ENCODE data around the gene GRXCR2.
"Not testable (repeated sequence)": the region's sequence is repeated elsewhere in the genome, so short reads cannot be mapped to it uniquely, and the experiment has no call there.

The GRXCR2 gene, protein sequence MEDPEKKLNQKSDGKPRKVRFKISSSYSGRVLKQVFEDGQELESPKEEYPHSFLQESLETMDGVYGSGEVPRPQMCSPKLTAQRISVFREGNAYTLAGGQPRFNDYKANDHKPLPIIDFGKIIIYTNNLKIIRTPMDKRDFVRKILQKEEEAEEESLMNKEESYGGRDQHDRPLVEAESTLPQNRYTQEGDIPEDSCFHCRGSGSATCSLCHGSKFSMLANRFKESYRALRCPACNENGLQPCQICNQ

DNA sequence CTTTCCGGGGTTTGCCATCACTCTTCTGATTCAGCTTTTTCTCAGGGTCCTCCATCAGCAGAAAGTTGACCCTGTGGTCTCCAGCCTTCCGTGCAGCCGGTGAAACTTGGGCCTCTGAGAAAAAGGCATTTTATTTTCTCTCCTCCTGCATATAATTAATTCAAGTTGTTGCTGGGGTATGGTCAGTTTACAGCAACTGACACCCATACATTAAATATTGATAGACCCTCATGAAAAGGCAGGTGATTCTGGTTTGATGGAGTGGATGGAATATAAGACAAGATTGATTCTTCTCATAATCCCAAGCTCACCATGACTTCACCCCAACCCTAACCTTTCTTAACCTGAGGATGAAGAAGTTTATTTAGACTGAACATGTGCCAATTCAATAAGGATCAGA, at the start of gene GRXCR2:
Gene GRXCR2 (minus strand): TSS at position 101 of the 400 bp plus-strand sequence. CDS start 46 bp downstream, at position 55.
- DNase-seq = no peak

DNA sequence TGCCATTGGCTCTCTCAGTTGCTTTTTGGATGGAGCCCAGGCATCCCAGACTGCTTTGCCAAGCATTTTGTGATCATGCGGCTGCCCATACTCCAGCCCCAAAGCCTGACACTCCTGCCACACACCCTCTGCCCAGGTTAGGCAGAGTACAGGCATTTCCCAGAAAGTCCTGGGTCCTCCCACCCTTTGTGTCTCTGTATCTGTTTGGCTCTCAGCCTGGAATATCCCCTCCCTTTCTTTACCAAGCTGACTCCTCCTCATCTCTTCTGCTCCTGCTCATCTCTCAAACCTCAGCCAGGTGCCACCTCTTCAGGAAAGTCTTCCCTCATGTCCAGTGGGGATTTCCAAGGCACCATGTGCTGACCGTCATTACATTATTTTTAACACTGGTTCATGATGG, 49.2 kb upstream of the GRXCR2 start:
- DNase-seq = no peak

DNA sequence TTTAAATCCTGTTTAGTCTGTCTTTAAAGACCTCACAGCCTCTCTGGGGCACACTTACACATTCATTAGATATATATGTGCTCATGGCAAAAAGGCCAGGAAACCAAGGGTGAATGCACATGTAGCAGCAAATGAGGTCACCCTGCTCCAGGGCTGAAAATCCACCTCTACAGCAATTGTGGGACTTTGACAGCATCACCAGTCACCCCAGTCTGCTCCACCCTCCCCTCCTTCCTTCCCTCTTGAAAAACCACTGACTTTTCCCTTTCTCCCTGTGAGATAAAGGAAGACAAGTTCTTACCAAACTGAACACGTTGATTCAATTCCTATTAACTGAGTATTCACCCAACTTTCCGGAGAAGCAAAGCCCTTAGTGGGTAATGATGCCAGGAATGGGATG, 48.4 kb upstream of the GRXCR2 start:
- DNase-seq = no peak

DNA sequence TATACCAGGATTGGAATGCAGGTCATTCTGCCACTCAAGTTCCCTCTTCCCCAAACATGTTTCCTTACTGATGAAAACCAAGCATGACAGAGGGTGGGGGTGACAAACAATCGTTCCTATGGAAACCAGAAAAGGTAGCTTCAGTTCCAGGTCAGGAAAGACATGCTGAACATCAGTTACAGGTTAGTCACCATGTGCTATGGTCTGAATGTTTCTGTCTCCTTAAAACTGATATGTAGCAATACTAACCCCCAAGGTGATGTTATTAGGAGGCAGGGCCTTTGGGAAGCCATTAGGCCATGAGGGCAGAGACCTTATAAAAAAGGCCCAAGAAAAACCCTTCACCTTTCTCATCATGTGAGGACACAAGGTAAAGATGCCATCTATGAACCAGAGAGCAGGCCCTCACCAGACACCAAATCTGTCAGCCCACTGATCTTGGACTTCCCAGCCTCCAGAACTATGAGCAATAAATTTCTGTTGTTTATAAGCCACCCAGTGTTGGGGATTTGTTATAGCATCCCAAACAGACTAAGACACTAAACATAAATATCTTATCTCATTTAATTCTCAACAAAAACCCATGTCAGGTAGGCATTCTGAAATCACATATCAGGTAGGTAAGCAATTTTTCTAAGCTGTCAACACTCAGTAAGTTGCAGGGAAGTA, 47.9 kb upstream of the GRXCR2 start:
- DNase-seq = no peak

DNA sequence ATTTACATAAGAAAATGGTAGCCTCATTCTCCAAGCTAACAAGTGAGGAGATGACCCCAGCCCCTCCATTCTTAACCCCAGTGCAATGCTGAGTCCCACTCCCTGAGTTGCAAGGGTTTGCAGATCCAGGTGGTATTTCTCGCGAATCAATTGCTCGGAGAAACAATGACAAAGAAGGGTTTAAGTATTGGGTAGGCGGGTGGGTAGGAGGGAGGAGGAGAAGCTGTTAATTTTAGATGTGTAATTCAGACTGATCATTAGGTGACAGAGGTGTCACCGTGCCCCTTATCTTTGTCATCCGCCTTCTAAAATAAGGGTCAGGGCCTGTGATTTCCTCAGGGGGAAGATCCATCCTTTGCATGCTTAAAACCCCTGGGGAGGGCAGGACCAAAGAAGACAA, 46.6 kb upstream of the GRXCR2 start:
- DNase-seq = no peak

DNA sequence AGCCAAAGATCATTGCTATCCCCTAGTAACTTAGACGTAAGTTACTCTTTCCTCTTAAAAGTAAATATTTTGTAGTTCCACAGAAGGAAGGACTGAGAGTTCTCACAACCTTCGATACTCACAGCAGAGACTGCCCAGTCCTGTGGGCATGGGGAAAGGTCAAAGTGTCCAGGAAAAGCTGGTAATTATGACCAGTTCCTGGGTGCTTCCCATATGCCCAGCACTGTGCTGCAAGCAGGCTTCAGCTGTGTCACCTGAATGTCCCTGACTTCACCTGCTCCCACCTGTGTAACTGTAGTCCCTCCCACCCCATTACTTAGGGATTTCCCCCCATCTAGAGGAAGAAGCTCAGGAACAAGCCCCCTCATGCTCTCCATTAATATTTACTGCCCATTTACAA, 45.6 kb upstream of the GRXCR2 start:
- DNase-seq = no peak

DNA sequence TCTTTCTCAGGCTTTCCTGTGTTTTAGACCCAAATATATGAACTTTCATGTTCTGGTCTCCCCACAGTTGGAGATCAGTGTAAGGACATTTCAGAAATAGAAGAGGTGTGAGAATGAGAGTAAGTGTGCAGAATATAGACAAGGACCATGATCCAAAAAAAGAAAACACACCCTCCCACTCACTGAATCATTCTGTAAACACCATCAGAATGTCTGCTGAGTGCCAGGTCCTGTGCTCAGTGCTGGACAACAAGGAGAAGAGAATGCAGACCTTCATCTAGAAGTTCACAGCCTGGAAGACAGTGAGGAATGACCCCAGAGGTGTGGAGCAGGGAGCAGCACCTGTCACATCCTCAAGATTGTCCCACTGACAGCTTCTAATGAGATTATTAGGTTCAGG, 44.5 kb upstream of the GRXCR2 start:
- no peak for DNase-seq

DNA sequence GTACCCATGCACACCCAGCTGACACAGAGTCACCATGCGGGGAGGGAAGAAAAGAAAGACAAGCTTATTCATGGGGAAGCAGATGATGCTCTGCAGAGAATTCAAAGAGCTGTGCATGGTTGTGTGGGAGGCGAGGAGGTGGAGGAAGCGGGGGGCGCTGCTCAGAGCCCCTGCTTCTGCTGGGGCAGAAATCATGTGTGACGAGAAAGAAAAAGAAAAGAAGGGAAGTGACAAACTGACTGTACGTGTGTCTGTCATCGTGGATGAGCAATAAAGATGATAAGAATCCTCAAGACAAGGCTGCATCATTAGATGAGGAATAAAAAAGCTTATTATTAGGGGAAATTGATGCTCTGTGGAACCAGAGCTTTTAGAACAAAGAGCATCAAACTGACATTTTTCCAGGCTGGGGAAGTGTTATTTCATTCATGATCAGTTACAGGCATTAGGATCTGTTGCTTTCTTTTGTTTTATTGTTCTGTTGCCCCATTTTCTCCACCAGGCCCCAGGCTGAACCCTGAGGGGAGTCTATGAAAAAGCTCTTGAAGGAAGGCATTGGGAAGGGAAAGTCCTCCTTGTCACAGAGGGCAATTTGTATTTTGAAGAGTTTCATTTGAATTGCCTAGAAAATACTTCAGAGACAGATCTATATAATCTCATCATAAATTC, 43.3 kb upstream of the GRXCR2 start:
- no peak for DNase-seq

DNA sequence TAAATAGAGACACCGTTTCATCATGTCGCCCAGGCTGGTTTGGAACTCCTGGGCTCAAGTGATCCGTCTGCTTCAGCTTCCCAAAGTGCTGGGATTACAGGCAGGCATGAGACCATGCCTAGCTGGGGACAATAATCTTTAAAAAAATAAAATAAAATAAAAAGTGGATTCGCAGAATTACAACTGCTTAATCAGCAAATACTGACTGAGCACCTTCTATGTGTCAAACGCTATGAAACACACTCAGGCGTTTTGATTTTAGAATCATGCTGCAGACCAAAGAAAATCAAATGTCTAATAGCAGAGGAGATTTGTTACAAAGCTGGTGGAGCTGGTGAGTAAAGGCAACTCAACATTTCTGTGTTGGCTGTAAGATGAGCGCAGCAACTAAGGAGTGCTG, 40.9 kb upstream of the GRXCR2 start:
- DNase-seq = no peak

DNA sequence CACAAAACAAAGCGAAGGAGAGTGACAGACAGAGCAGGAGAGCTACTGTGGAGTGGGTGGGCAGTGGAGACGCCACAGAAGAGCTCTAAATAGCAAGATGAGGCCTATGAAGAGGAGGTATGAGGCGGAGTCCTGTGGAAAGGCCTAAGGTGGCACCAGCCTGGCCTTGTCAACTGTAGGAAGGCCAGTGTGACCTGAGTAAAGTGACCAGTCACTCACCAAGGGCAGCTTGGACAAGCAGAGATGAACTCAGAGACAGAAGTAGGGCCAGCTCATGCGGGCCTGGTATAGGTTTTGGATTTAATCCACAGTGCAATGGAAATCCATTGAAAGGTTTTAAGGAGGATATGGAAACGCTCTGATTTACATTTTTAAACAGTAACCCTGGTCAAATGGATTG, 39.8 kb upstream of the GRXCR2 start:
- no peak for DNase-seq

DNA sequence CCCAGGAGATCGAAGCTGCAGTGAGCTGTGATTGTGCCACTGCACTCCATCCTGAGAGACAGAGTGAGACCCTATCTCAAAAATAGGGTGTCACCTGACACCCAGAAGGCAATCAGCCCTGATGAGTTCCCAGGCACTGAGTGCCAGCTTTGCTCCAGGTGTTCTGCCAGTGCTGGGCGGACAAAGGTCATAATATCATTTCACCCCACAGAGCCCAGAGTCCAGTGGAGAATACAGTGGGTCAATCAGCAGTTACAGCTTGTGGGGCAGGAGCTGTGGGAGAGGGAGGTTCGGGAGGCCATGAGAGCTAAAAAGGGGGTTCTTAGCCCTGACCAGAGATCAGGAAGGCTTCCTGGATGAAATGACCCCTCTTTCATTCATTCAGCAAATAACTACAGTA, 39.2 kb upstream of the GRXCR2 start:
- DNase-seq = no peak

DNA sequence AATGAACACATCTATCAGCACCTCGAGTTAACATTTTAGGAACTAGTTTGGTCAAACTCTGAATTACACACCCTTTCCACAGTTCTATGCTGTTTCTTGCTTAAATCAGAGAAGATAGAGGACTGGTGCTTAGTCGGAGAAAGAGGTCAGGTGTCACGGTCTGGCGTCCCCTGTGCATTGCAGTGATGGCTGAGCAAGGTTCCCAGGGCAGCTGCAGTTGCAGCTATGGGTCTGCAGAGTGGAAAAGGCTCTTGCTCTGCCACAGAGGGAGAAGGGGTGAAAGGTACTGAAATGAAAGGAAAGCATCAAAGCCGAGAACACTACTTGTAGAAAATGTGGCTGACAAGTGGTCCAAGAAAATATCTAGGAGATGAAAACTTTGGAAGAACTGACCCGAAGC, 38.4 kb upstream of the GRXCR2 start:
- DNase-seq = no peak

DNA sequence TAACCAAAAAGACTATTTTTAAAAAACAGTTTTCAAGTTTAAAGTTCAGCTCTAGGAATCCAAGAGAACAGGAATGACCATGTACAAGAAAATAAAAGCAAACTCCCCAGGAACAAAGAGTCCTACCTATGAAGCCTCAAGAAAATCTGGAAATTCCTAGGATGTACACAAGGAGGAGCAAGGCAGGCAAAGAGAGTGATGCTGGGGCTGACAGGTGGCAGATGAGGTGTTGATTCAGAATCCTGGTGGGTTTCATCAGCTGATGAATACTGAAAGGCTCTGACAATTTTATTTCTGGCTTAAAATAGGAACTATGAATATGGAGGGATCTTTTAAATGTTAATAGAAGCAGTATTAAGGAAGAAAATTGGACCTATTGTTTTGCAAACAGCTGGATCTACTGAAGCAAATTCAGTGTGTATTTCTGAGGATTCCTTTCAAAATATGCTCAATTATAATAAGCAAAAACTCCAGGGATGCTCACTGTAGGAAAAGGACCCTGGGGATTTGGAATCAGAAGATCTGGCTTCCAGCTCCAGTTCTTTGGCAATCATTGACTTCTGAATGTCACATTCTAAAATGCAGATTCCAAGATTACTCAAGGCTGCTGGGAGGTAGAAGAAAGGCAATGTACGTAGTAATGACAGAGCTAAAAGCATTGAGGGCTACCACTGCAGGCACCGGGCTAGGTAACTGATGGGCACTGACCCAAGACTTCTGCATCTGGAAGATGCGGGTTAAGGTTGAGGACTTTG, 35.6 kb upstream of the GRXCR2 start:
- no peak for DNase-seq

DNA sequence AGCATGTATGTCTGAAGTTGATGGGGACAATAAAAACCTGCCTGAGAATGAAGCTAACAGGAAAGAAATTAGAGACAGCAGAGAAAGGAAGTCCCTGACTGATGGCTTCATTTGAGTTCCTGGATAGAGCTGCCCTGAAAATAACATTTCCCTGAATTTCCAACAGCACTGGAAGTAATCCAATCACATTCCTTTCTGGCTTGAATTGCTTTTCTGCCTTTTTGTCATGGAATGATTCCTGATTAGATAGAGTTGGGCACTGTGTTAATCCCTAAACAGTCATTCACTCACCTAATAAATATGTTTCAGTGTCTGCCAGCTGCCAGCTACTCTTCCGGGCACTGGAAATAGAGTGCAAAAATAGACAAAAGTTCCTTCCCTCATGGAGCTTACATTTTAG, 33.6 kb upstream of the GRXCR2 start:
- no peak for DNase-seq

DNA sequence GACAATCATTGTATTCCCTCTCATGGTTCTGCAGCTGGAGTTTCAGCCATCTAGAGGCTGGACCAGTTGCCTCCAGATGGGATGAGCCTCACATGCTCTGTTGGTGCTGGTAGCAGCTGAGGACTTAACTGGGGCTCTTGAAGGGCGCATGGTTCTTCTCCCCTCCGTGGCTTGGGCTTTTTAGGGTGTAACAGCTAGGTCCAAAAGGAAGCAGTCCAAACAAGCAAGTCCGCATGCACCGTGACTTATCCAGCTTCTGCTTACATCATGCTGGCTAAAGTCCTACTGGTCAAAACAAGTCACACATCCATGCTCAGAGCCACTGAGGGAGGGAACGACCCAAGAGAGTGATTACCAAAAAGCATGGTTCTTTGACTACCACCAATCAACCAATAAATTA, 31.9 kb upstream of the GRXCR2 start:
- no peak for DNase-seq

DNA sequence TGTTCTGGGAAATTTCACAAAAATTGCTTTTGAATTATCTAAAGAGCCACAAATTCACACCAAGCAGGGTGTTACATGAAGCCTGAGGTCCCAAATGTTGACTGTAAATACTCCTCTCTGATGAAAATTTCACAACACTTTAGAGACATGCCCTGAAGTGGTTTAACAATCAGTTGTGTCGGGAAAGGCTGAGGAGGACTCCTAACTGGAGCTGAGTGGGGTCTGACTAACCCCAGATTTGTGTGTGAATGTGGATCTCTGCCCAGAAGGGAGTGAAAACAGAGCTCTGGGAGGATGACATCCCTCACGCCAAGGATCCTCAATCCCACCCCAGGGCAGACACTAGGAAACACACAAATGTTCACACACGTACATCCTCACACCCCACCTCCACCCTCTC, 31.1 kb upstream of the GRXCR2 start:
- no peak for DNase-seq

DNA sequence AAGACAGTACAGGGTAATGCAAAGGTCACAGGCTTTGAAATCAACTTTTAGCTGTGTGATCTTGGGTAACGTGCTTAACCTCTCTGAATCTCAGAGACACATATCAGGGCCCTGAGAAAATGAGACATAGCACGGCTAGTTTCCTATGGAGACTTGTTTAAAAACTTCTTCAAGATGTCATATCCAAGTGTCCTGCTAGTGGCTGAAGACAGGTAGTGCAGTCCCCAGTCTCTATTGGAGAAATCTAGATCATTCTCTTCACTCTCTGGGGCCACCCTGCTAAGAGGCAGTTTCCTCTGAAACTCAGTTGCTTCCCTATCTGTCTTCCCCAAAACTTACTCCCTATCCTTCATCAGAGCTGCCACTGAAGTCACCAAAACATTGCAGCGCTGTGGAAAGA, 30.3 kb upstream of the GRXCR2 start:
- no peak for DNase-seq

DNA sequence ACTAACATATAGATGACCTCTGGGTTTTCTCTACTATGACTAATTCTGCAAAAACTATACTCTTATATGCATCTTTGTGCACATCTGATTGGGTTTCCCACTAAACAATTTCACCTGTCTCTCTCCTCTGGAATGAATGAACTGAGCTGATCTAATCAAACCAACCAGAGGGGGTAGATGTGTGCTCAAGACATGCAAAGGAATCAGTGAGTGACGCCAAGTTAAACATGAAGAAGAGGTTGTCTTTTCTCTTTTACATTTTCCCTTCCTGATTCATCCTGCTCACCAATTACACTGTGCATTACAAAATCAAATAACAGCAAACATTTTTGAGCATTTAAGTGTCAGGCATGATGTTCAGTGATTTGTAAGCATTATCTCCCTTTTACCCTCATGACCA, 29.6 kb upstream of the GRXCR2 start:
- DNase-seq = no peak

DNA sequence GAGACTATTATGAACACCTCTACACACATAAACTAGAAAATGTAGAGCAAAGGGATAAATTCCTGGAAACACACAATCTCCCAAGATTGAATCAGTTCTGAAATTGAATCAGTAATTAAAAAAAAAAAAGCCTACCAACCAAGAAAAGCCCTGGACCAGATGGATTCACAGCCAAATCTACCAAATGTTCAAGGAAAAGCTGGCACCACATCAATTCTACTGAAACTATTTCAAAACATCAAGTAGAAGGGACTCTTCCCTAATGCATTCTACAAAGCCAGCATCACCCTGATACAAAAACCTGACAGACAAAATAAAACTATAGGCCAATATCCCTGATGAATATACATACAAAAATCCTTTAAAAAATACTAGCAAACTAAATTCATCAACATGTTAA, 25.4 kb upstream of the GRXCR2 start:
- DNase-seq = no peak

DNA sequence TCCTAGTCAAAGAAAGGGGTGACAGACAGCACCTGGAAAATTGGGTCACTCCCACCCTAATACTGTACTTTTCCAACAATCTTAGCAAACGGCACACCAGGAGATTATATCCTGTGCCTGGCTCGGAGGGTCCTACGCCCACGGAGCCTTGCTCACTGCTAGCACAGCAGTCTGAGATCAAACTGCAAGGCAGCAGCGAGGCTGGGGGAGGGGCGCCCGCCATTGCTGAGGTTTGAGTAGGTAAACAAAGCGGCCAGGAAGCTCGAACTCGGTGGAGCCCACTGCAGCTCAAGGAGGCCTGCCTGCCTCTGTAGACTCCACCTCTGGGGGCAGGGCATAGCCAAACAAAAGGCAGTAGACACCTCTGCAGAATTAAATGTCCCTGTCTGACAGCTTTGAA, 18.6 kb upstream of the GRXCR2 start:
- DNase-seq = not testable (repeated sequence)

DNA sequence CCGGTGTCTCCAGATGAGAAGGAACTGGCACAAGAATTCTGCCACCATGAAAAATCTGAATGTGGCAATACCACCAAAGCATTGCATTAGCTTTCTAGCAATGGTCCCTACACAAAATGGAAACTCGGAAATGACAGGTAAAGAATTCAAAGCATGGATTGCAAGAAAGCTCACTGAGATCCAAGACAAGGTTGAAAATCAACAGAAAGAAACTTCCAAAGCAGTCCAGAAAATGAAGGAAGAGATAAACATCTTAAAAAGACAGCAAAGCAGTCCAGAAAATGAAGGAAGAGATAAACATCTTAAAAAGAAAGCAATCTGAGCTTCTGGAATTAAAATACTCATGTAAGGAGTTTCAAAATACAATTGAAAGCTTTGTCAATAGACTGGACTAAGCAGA, 16.8 kb upstream of the GRXCR2 start:
- DNase-seq = no peak

DNA sequence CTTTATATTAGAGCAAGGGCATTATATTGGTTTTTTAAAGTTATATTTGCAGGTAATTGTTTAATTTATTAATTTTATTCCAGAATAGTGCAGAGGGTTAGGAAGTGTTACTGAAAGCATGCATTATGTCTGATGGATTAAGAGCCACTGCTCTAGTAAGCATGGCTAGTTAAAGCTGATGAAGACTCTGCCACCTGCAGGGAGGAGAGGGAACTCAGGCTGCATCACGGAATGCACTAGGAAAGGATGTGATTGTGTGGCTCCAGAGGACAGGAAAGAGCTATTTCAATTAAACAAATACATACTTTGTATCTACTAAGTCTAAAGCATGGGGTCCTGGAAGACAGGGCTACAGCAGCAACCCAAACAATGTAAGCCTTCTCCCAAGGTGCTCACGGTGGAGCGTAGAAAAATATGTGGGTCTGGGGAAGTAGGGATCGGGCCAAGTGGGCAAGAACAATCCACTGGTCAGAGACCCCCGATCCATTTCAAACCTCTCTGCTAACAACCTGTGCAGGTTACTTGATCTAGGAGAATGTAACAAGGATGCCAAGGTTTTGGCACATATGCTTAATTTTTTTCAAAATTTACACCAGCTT, 15.3 kb upstream of the GRXCR2 start:
- no peak for DNase-seq

DNA sequence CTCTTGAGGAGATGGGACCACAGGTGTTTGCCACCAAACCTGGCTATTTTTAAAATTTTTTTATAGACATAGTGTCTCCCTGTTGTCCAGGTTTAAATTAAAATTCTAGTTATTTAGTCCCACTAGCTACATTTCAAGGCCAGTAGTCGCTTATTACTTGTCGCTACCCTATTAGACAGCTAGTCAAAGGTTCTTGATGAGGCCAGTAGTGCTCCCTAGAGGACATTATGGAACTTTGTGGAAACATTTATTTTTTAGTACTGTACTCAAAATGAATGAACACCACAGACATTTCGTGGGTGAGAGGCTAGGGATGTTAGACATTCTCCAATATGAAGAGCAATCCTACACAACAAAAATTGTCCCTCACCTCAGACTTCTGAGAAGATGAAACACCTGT, 14.4 kb upstream of the GRXCR2 start:
- no peak for DNase-seq

Measured in activated CD4-positive, CD25-positive, alpha-beta regulatory T cell treated with anti-CD3 and anti-CD28 coated beads, Interleukin-2, amount 50 U/mL, for 72 hours (primary cell).